Measurements from ENCODE around the gene PEX16. TPM values are rescaled to one million over a fixed set of nuclear protein-coding genes. Genes with fewer than 3 reads are reported as not detected.
A peak's percentile ranks its signal among the peaks of the same experiment; 100 is the strongest.

Gene PEX16
- polyA plus RNA-seq, 2 donors: 18.9 to 29.1 TPM

GRCh38 chr11:45919806-45920530 lies 2.3 kb upstream of the PEX16 start:
- Histone ChIP-seq H3K27me3 (ENCODE audit: control insufficient read depth in 1 of 2, insufficient read depth in 2 of 2, low read length in 2 of 2) (no peaks in the 10 kb centered on the region), H3K4me1 (ENCODE audit: control insufficient read depth in 2 of 2, insufficient read depth in 2 of 2, low read length in 1 of 2) (peaks cover 2 to 19% of the 10 kb centered on the region in 2 donors), H3K4me3 (ENCODE audit: low read depth in 1 of 2, low read length in 2 of 2) (no peak overlapping the region), H3K36me3 (ENCODE audit: control insufficient read depth in 2 of 2, insufficient read depth in 2 of 2, low read length in 1 of 2) (peaks cover 0 to 6% of the 10 kb centered on the region in 2 donors), H3K9me3 (ENCODE audit: control insufficient read depth in 2 of 2, insufficient read depth in 1 of 2, low read depth in 1 of 2, low read length in 1 of 2) (no peaks in the 10 kb centered on the region), H3K27ac (ENCODE audit: low read depth in 2 of 2, low read length in 1 of 2) (no peak overlapping the region)
- WGBS, 2 donors: 66 to 70% methylated on average over 13 of the region's 13 CpGs

- Histone ChIP-seq H3K9me3 (ENCODE audit: control insufficient read depth in 2 of 2, insufficient read depth in 1 of 2, low read depth in 1 of 2, low read length in 1 of 2) (no peaks in the 10 kb centered on the region), H3K27ac (ENCODE audit: low read depth in 2 of 2, low read length in 1 of 2) (peak overlapping the region in 1 of 2 donors; percentile 96), H3K4me1 (ENCODE audit: control insufficient read depth in 2 of 2, insufficient read depth in 2 of 2, low read length in 1 of 2) (peaks cover 2 to 19% of the 10 kb centered on the region in 2 donors), H3K4me3 (ENCODE audit: low read depth in 1 of 2, low read length in 2 of 2) (peak overlapping the region in 1 of 2 donors; percentile 90), H3K36me3 (ENCODE audit: control insufficient read depth in 2 of 2, insufficient read depth in 2 of 2, low read length in 1 of 2) (peaks cover 5 to 14% of the 10 kb centered on the region in 2 donors), H3K27me3 (ENCODE audit: control insufficient read depth in 1 of 2, insufficient read depth in 2 of 2, low read length in 2 of 2) (no peaks in the 10 kb centered on the region)
- WGBS, 2 donors: 63 to 68% methylated on average over 7 of the region's 7 CpGs
Measured at GRCh38 chr11:45918962-45919675, 1.4 kb upstream of the PEX16 start.

- H3K27me3 ChIP-seq (ENCODE audit: control insufficient read depth in 1 of 2, insufficient read depth in 2 of 2, low read length in 2 of 2): no peaks in the 10 kb centered on the region
- peaks cover 2 to 18% of the 10 kb centered on the region in 2 donors for H3K4me1 ChIP-seq (ENCODE audit: control insufficient read depth in 2 of 2, insufficient read depth in 2 of 2, low read length in 1 of 2)
- peak overlapping the region; percentile 56 to 90 for H3K4me3 ChIP-seq (ENCODE audit: low read depth in 1 of 2, low read length in 2 of 2)
- peaks cover 12 to 21% of the 10 kb centered on the region in 2 donors for H3K36me3 ChIP-seq (ENCODE audit: control insufficient read depth in 2 of 2, insufficient read depth in 2 of 2, low read length in 1 of 2)
- 0 to 1% methylated on average over 38 of the region's 38 CpGs for WGBS, 2 donors
- H3K27ac ChIP-seq (ENCODE audit: low read depth in 2 of 2, low read length in 1 of 2): peak overlapping the region; percentile 86 to 96
- no peaks in the 10 kb centered on the region for H3K9me3 ChIP-seq (ENCODE audit: control insufficient read depth in 2 of 2, insufficient read depth in 1 of 2, low read depth in 1 of 2, low read length in 1 of 2)
Measured at GRCh38 chr11:45918331-45918941, 759 bp upstream of the PEX16 start.

- H3K27me3 ChIP-seq (ENCODE audit: control insufficient read depth in 1 of 2, insufficient read depth in 2 of 2, low read length in 2 of 2): no peaks in the 10 kb centered on the region
- peaks cover 2 to 14% of the 10 kb centered on the region in 2 donors for H3K4me1 ChIP-seq (ENCODE audit: control insufficient read depth in 2 of 2, insufficient read depth in 2 of 2, low read length in 1 of 2)
- peak overlapping the region; percentile 92 to 96 for H3K27ac ChIP-seq (ENCODE audit: low read depth in 2 of 2, low read length in 1 of 2)
- H3K36me3 ChIP-seq (ENCODE audit: control insufficient read depth in 2 of 2, insufficient read depth in 2 of 2, low read length in 1 of 2): peaks cover 13 to 26% of the 10 kb centered on the region in 2 donors
- WGBS, 2 donors: 3% methylated on average over 14 to 16 of the region's 16 CpGs
- H3K4me3 ChIP-seq (ENCODE audit: low read depth in 1 of 2, low read length in 2 of 2): peak overlapping the region; percentile 90 to 92
- no peaks in the 10 kb centered on the region for H3K9me3 ChIP-seq (ENCODE audit: control insufficient read depth in 2 of 2, insufficient read depth in 1 of 2, low read depth in 1 of 2, low read length in 1 of 2)
Measured at GRCh38 chr11:45917286-45917622, 423 bp downstream of the PEX16 start.

GRCh38 chr11:45915446-45915845 lies 2.2 kb downstream of the PEX16 start:
- H3K27ac ChIP-seq (ENCODE audit: low read depth in 2 of 2, low read length in 1 of 2): no peak overlapping the region
- 88 to 89% methylated on average over 13 of the region's 13 CpGs for WGBS, 2 donors
- H3K27me3 ChIP-seq (ENCODE audit: control insufficient read depth in 1 of 2, insufficient read depth in 2 of 2, low read length in 2 of 2): no peaks in the 10 kb centered on the region
- H3K36me3 ChIP-seq (ENCODE audit: control insufficient read depth in 2 of 2, insufficient read depth in 2 of 2, low read length in 1 of 2): peaks cover 20 to 36% of the 10 kb centered on the region in 2 donors
- no peaks in the 10 kb centered on the region for H3K9me3 ChIP-seq (ENCODE audit: control insufficient read depth in 2 of 2, insufficient read depth in 1 of 2, low read depth in 1 of 2, low read length in 1 of 2)
- H3K4me3 ChIP-seq (ENCODE audit: low read depth in 1 of 2, low read length in 2 of 2): no peak overlapping the region
- peaks cover 0 to 14% of the 10 kb centered on the region in 2 donors for H3K4me1 ChIP-seq (ENCODE audit: control insufficient read depth in 2 of 2, insufficient read depth in 2 of 2, low read length in 1 of 2)

GRCh38 chr11:45913942-45914635 lies 3.6 kb downstream of the PEX16 start:
- H3K36me3 ChIP-seq (ENCODE audit: control insufficient read depth in 2 of 2, insufficient read depth in 2 of 2, low read length in 1 of 2): peaks cover 20 to 46% of the 10 kb centered on the region in 2 donors
- H3K4me1 ChIP-seq (ENCODE audit: control insufficient read depth in 2 of 2, insufficient read depth in 2 of 2, low read length in 1 of 2): peaks cover 0 to 8% of the 10 kb centered on the region in 2 donors
- H3K9me3 ChIP-seq (ENCODE audit: control insufficient read depth in 2 of 2, insufficient read depth in 1 of 2, low read depth in 1 of 2, low read length in 1 of 2): no peaks in the 10 kb centered on the region
- H3K27ac ChIP-seq (ENCODE audit: low read depth in 2 of 2, low read length in 1 of 2): no peak overlapping the region
- WGBS, 2 donors: 91 to 92% methylated on average over 22 of the region's 22 CpGs
- H3K4me3 ChIP-seq (ENCODE audit: low read depth in 1 of 2, low read length in 2 of 2): no peak overlapping the region
- no peaks in the 10 kb centered on the region for H3K27me3 ChIP-seq (ENCODE audit: control insufficient read depth in 1 of 2, insufficient read depth in 2 of 2, low read length in 2 of 2)

- no peaks in the 10 kb centered on the region for H3K9me3 ChIP-seq (ENCODE audit: control insufficient read depth in 2 of 2, insufficient read depth in 1 of 2, low read depth in 1 of 2, low read length in 1 of 2)
- no peak overlapping the region for H3K4me3 ChIP-seq (ENCODE audit: low read depth in 1 of 2, low read length in 2 of 2)
- H3K36me3 ChIP-seq (ENCODE audit: control insufficient read depth in 2 of 2, insufficient read depth in 2 of 2, low read length in 1 of 2): peaks cover 20 to 49% of the 10 kb centered on the region in 2 donors
- no peaks in the 10 kb centered on the region for H3K27me3 ChIP-seq (ENCODE audit: control insufficient read depth in 1 of 2, insufficient read depth in 2 of 2, low read length in 2 of 2)
- 94 to 99% methylated on average over 19 of the region's 19 CpGs for WGBS, 2 donors
- no peak overlapping the region for H3K27ac ChIP-seq (ENCODE audit: low read depth in 2 of 2, low read length in 1 of 2)
- peaks cover 0 to 6% of the 10 kb centered on the region in 2 donors for H3K4me1 ChIP-seq (ENCODE audit: control insufficient read depth in 2 of 2, insufficient read depth in 2 of 2, low read length in 1 of 2)
Measured at GRCh38 chr11:45913514-45913913, 4.2 kb downstream of the PEX16 start.

- Histone ChIP-seq H3K27ac (ENCODE audit: low read depth in 2 of 2, low read length in 1 of 2) (no peak overlapping the region), H3K9me3 (ENCODE audit: control insufficient read depth in 2 of 2, insufficient read depth in 1 of 2, low read depth in 1 of 2, low read length in 1 of 2) (no peaks in the 10 kb centered on the region), H3K27me3 (ENCODE audit: control insufficient read depth in 1 of 2, insufficient read depth in 2 of 2, low read length in 2 of 2) (no peaks in the 10 kb centered on the region), H3K4me1 (ENCODE audit: control insufficient read depth in 2 of 2, insufficient read depth in 2 of 2, low read length in 1 of 2) (peaks cover 2 to 11% of the 10 kb centered on the region in 2 donors), H3K36me3 (ENCODE audit: control insufficient read depth in 2 of 2, insufficient read depth in 2 of 2, low read length in 1 of 2) (peaks cover 20 to 49% of the 10 kb centered on the region in 2 donors), H3K4me3 (ENCODE audit: low read depth in 1 of 2, low read length in 2 of 2) (no peak overlapping the region)
- WGBS, 2 donors: 86% methylated on average over 9 of the region's 9 CpGs
Measured at GRCh38 chr11:45910623-45911022, 7.1 kb downstream of the PEX16 start.
